ENCODE results near the gene ITGA2.
A peak's percentile ranks its signal among the peaks of the same experiment; 100 is the strongest.

DNA sequence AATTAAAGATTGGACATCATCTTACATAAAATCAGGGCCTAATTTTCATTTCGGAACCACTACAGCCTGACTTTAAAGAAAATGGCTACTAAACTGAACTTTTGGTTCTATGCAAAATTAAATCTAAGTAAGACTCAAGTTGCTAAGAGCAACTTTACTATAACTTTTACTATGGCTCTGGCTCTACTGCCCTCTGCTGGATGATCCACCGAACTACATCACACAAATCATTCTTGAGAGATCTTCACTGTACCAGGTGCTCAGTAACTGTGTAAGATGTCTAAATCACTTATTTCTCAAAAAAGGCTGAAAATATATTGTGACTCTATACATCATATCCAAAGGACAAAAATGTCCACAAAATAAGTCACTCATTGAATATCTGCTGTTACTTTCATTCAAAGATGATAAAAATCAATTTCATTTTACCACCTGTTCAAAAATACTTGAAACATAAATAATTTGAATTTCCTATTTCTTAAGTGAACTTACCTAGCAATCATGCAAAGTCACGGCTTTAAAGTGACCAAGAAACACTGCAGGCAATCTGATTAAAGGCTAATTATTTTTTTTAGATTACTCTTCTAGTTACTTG is 106.9 kb downstream of the ITGA2 start:
- TF ChIP-seq, protein P1, sequence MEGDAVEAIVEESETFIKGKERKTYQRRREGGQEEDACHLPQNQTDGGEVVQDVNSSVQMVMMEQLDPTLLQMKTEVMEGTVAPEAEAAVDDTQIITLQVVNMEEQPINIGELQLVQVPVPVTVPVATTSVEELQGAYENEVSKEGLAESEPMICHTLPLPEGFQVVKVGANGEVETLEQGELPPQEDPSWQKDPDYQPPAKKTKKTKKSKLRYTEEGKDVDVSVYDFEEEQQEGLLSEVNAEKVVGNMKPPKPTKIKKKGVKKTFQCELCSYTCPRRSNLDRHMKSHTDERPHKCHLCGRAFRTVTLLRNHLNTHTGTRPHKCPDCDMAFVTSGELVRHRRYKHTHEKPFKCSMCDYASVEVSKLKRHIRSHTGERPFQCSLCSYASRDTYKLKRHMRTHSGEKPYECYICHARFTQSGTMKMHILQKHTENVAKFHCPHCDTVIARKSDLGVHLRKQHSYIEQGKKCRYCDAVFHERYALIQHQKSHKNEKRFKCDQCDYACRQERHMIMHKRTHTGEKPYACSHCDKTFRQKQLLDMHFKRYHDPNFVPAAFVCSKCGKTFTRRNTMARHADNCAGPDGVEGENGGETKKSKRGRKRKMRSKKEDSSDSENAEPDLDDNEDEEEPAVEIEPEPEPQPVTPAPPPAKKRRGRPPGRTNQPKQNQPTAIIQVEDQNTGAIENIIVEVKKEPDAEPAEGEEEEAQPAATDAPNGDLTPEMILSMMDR (conservative IDR thresholded peaks at IDR 0.05; ENCODE audit: low read depth, low read length): peak; percentile 86
- no peak for TF ChIP-seq EZH2 (IDR thresholded peaks at IDR 0.05; ENCODE audit: borderline replicate concordance, low read depth, low read length, poor library complexity, severe bottlenecking)
